K562 (cell line): Measurements from ENCODE around the gene LAPTM5. TPM values are rescaled to one million over a fixed set of nuclear protein-coding genes. Genes with fewer than 3 reads are reported as not detected.

Experiments used
- ATAC-seq: fragments of 200-7000 bp; cut with Tn5 transposase; 3 replicates; pipeline ENCODE4 v1.9.1; 2020; ENCODE audit warnings: moderate library complexity
- Bru-seq: library from RNA; stranded (reverse); fragments of 400-500 nt; gene quantifications from one replicate; lab custom pipeline; 2021; lab: Mats Ljungman, UMichigan
- BruChase-seq, 2 experiments: library from RNA; stranded (reverse); fragments of 400-500 nt; gene quantifications; one replicate each; lab custom pipeline; 2021; lab: Mats Ljungman, UMichigan
- BruUV-seq: library from RNA; stranded (reverse); fragments of 400-500 nt; replicated peaks from 2 replicates; lab custom pipeline; 2021; lab: Mats Ljungman, UMichigan
- CTCF ChIA-PET: fragments of 300-600 bp; formaldehyde crosslinking; extraction: SDS; loops from one replicate; lab custom pipeline; 2021; ENCODE audit warnings: low intra/inter-chr PET ratio; lab: Yijun Ruan, JAX
- POLR2A ChIA-PET: fragments of 300-600, 350-650 bp; sonication (Branson Sonifier 250); formaldehyde crosslinking; extraction: SDS; loops from one replicate; lab custom pipeline; 2021; ENCODE audit warnings: antibody characterized with exemption, inconsistent platforms; lab: Yijun Ruan, JAX
- DNase-seq, 4 experiments: peaks; one replicate each; pipeline versions ENCODE4 v3.0.0 to v3.0.0-alpha.2; 2011 to 2018; ENCODE audit warnings: low spot score in 3 of 4, mixed read lengths in 3 of 4; ENCODE audit errors: extremely low read depth in 1 of 4
- FAIRE-seq: peaks from 2 replicates; lab custom pipeline; 2011; peaks lifted over from hg19 to GRCh38; lab: Jason Lieb, UNC
- H2AFZ ChIP-seq: 2 replicates; pipeline ENCODE4 v1.6.0; 2011; ENCODE audit warnings: low read depth, low read length, control low read depth, inconsistent platforms
- H3K27ac ChIP-seq: fragments of 200-600 bp; 3 replicates; pipeline ENCODE4 v1.8.0; 2011; ENCODE audit warnings: low read depth, mild to moderate bottlenecking, control low read depth, inconsistent platforms, low read length, moderate library complexity, mixed read lengths; ENCODE audit errors: extremely low read depth
- H3K27me3 ChIP-seq, 2 experiments: fragments of 300-600 bp in 1 of 2; 2 replicates in 1 of 2; 3 replicates in 1 of 2; pipeline versions ENCODE4 v1.6.0 to v1.8.0; 2011; ENCODE audit warnings: inconsistent platforms in 2 of 2, low read length in 2 of 2, mild to moderate bottlenecking in 1 of 2, mixed read lengths in 1 of 2, moderate library complexity in 1 of 2; ENCODE audit not compliant: control insufficient read depth in 2 of 2, insufficient read depth in 2 of 2
- H3K36me3 ChIP-seq: fragments of 300-600 bp; 3 replicates; pipeline ENCODE4 v1.8.0; 2011; ENCODE audit warnings: mild to moderate bottlenecking, low read length, inconsistent platforms; ENCODE audit not compliant: control insufficient read depth, insufficient read depth
- H3K4me1 ChIP-seq, 2 experiments: fragments of 200-600 bp in 1 of 2; replicated peaks in 1 of 2; 2 replicates in 1 of 2; 3 replicates in 1 of 2; pipeline versions ENCODE4 v1.5.1 to v1.8.0; 2011; ENCODE audit warnings: inconsistent platforms in 2 of 2, low read length in 2 of 2, mild to moderate bottlenecking in 1 of 2, mixed read lengths in 1 of 2, moderate library complexity in 1 of 2; ENCODE audit not compliant: control insufficient read depth in 2 of 2, insufficient read depth in 2 of 2
- H3K4me2 ChIP-seq: 2 replicates; pipeline ENCODE4 v1.6.1; 2011; ENCODE audit warnings: low read length, control low read depth, inconsistent platforms, mixed read lengths; ENCODE audit not compliant: insufficient read depth
- H3K4me3 ChIP-seq: fragments of 200-600 bp; sonication (generic), shearing (Covaris generic); 2 replicates; pipeline ENCODE4 v1.5.1; 2016; ENCODE audit warnings: control low read depth, inconsistent platforms
- H3K79me2 ChIP-seq: fragments of 200-600 bp; 3 replicates; pipeline ENCODE4 v1.8.0; 2011; ENCODE audit warnings: low read length, inconsistent platforms; ENCODE audit not compliant: control insufficient read depth, insufficient read depth
- H3K9ac ChIP-seq, 2 experiments: 2 replicates each; pipeline versions ENCODE4 v1.6.0 to v1.6.1; 2011; ENCODE audit warnings: low read depth in 2 of 2, low read length in 2 of 2, control low read depth in 1 of 2, inconsistent platforms in 1 of 2, mild to moderate bottlenecking in 1 of 2, mixed read lengths in 1 of 2; ENCODE audit not compliant: insufficient read depth in 1 of 2
- H3K9me1 ChIP-seq: one replicate; pipeline ENCODE4 v1.6.0; 2011; ENCODE audit warnings: inconsistent platforms, mild to moderate bottlenecking, low read length, moderate library complexity; ENCODE audit not compliant: control insufficient read depth, insufficient read depth
- H3K9me3 ChIP-seq: replicated peaks from 2 replicates; pipeline ENCODE4 v1.5.1; 2011; ENCODE audit warnings: low read depth, low read length, inconsistent platforms; ENCODE audit not compliant: control insufficient read depth, insufficient read depth
- H4K20me1 ChIP-seq: replicated peaks from 2 replicates; pipeline ENCODE4 v1.6.1; 2011; ENCODE audit warnings: low read length, inconsistent platforms, mixed read lengths; ENCODE audit not compliant: control insufficient read depth, insufficient read depth
- IFI16 ChIP-seq: fragments of 250-450 bp; sonication (Bioruptor Pico); IDR thresholded peaks from 2 replicates; pipeline ENCODE4 v2.1.2; 2022; ENCODE audit warnings: mild to moderate bottlenecking, inconsistent platforms
- RBBP5 ChIP-seq: fragments of 200-600 bp; sonication (generic); IDR thresholded peaks from 2 replicates; pipeline ENCODE4 v1.6.1; 2012; ENCODE audit warnings: borderline replicate concordance, mild to moderate bottlenecking, low read length, control low read depth, inconsistent platforms; ENCODE audit not compliant: insufficient read depth, poor library complexity, severe bottlenecking
- RREB1 ChIP-seq: fragments of 250-450 bp; sonication (Bioruptor Pico); IDR thresholded peaks from 2 replicates; pipeline ENCODE4 v1.4.0; 2020
- WGBS: fragments of 100-300 bp; shearing (Covaris generic); methylation state at CpG from one replicate; pipeline ENCODE4 v1.1.6; 2016; ENCODE audit warnings: low coverage, mixed read lengths; ENCODE audit not compliant: insufficient coverage; ENCODE audit errors: missing lambda C conversion rate; 5-methylcytosine and 5-hydroxymethylcytosine counted together
- in situ Hi-C: fragments of 300-500 bp; cut with MboI; formaldehyde crosslinking; loops from 4 replicates; pipeline ENCODE4 v1.15.0; 2018; ENCODE audit warnings: inconsistent platforms, mixed read lengths
- intact Hi-C: fragments of 100-400 bp; cut with micrococcal nuclease; formaldehyde crosslinking; loops from 2 replicates; pipeline ENCODE4 v1.14.2; 2022
- long read RNA-seq, 3 experiments: library from polyadenylated mRNA in 2 of 3; library from RNA in 1 of 3; unstranded in 2 of 3; stranded (forward) in 1 of 3; transcript quantifications; one replicate each; pipeline ENCODE4 v2.0.0, GENCODE V29; 2019 to 2022
- polyA minus RNA-seq, 3 experiments: library from RNA; depleted of rRNA, polyadenylated mRNA; stranded (reverse); fragments of >200 nt; gene quantifications; 2 replicates each; pipeline ENCODE4 v1.2.3, GENCODE V29; 2011
- polyA plus RNA-seq, 8 experiments: library from polyadenylated mRNA; depleted of rRNA in 4 of 8; stranded (reverse) in 5 of 8; unstranded in 3 of 8; fragments of >200 nt; fragmentation: Nextera tagmentation in 2 of 8; fragmentation: Illumina TruSeq in 1 of 8; extraction: Ambion mirVana in 2 of 8; extraction: Trizol in 1 of 8; gene quantifications; 2 replicates each; pipeline versions ENCODE4 v1.2.1 to v1.2.3, GENCODE V29; 2011 to 2014; ENCODE audit warnings: inconsistent platforms in 1 of 8, missing spikeins in 1 of 8
- total RNA-seq, 7 experiments: library from RNA; depleted of rRNA in 6 of 7; stranded (reverse); fragments of >200 nt in 6 of 7; fragmentation: Illumina TruSeq in 2 of 7; extraction: Trizol in 2 of 7; gene quantifications; 2 replicates each; pipeline versions ENCODE4 v1.2.1 to v1.2.3, GENCODE V29; 2011 to 2021; ENCODE audit warnings: low replicate concordance in 1 of 7
- TF ChIP-seq, protein P1 (sequence below), 2 experiments: fragments of 150-350 bp in 1 of 2; IDR thresholded peaks; 2 replicates each; pipeline ENCODE4 v1.6.1; 2012 to 2016; ENCODE audit warnings: low read depth in 2 of 2, low read length in 2 of 2, mild to moderate bottlenecking in 1 of 2, moderate library complexity in 1 of 2

Gene LAPTM5
- total RNA-seq (2011; cell fraction: chromatin; rRNA removed; ENCODE audit: low replicate concordance), result 11.2 and 16.2 TPM in 2 replicates
- total RNA-seq (2011; cell fraction: nucleolus; rRNA removed), result 19.8 and 22.9 TPM in 2 replicates
- 20.3 and 27.1 TPM in 2 replicates for total RNA-seq (2011; cell fraction: nucleoplasm; rRNA removed)
- total RNA-seq (2014; rRNA removed) (10.7 and 12.3 TPM in 2 replicates), total RNA-seq (2014; rRNA removed; fragmentation: Illumina TruSeq; extraction: Trizol) (11.7 and 13.2 TPM in 2 replicates), total RNA-seq (2015; rRNA removed; fragmentation: Illumina TruSeq; extraction: Trizol) (44.3 and 44.7 TPM in 2 replicates), total RNA-seq (2021) (30.3 and 33.8 TPM in 2 replicates), polyA plus RNA-seq (2011; rRNA removed) (42.5 and 418 TPM in 2 replicates), polyA plus RNA-seq (2014; fragmentation: Illumina TruSeq; extraction: Trizol) (44.5 and 47.3 TPM in 2 replicates), polyA plus RNA-seq (2014; fragmentation: Nextera tagmentation; extraction: Ambion mirVana) (1 to 10 TPM; 2.4 to 4.8 TPM), polyA plus RNA-seq (2014; rRNA removed) (20.3 and 22.2 TPM in 2 replicates), polyA minus RNA-seq (2011; rRNA and poly(A)+ RNA removed) (72.1 and 524 TPM in 2 replicates), Bru-seq, nascent RNA (percentile 54 among the genes with signal in this experiment), BruChase-seq, experiment 1, labeled RNA remaining after a 2-hour chase (percentile 52 among the genes with signal in this experiment), BruChase-seq, experiment 2, labeled RNA remaining after a 6-hour chase (percentile 54 among the genes with signal in this experiment)
- polyA plus RNA-seq (2011; cell fraction: cytosol; rRNA removed), result 103 and 599 TPM in 2 replicates
- 41.2 and 275 TPM in 2 replicates for polyA plus RNA-seq (2011; cell fraction: nucleus; rRNA removed)
- 63.5 and 133 TPM in 2 replicates for polyA plus RNA-seq (2012)
- 41.0 and 310 TPM in 2 replicates for polyA minus RNA-seq (2011; cell fraction: cytosol; rRNA and poly(A)+ RNA removed)
- 7.7 and 80.9 TPM in 2 replicates for polyA minus RNA-seq (2011; cell fraction: nucleus; rRNA and poly(A)+ RNA removed)
- long read RNA-seq, experiment 1, transcript LAPTM5-201 (8 exons, 2,223 nt), result major isoform, 13 of 22 reads
- long read RNA-seq, experiment 1, partial matches to known transcripts, result 2 of 22 reads
- long read RNA-seq, experiment 1, other reads (novel, unspliced or antisense), result 7 of 22 reads
- long read RNA-seq, experiment 2, transcript LAPTM5-201 (8 exons, 2,223 nt), result major isoform, 21 of 62 reads
- long read RNA-seq, experiment 2, partial matches to known transcripts, result 2 of 62 reads
- long read RNA-seq, experiment 2, other reads (novel, unspliced or antisense), result 38 of 62 reads
- long read RNA-seq, experiment 3, transcript LAPTM5-201 (8 exons, 2,223 nt), result major isoform, 9 of 11 reads
- long read RNA-seq, experiment 3, partial matches to known transcripts, result 2 of 11 reads
- long read RNA-seq, experiment 3, other reads (novel, unspliced or antisense), result 0 of 11 reads

- Histone ChIP-seq H3K27ac (peak within 1 kb of the TSS; percentile 81), H3K4me1 (peaks cover 64 to 73% of the 10 kb centered on the region in 2 experiments), H3K9me3 (no peaks in the 10 kb centered on the region), H4K20me1 (no peaks in the 10 kb centered on the region), H3K4me2 (peak within 1 kb of the TSS; percentile 53), H3K9me1 (no peaks in the 10 kb centered on the region), H3K4me3 (0 out of 2 replicates have a peak within 1 kb of the TSS, but pooled peaks have one; percentile 0), H2AFZ (peak within 1 kb of the TSS; percentile 92), H3K36me3 (no peaks in the 10 kb centered on the region), H3K9ac (peak within 1 kb of the TSS; percentile 60 to 85), H3K79me2 (peaks cover 21% of the 10 kb centered on the region; the same call in 2 of the 3 replicates), H3K27me3 (no peaks in the 10 kb centered on the region)
- no peak for DNase-seq
- POLR2A ChIA-PET, result interaction anchor here (0.6 to 4.3 kb wide), 8 partner anchors 8 to 1028 kb away, joined by 3 to 22 read pairs (median 6); no protein-coding TSS in a partner anchor
- no peak for ATAC-seq
- intact Hi-C loops, result no loop called here
- FAIRE-seq, result no peak
- WGBS, result 89% methylated on average over 16 of the region's 21 CpGs
- in situ Hi-C loops, result no loop called here
- CTCF ChIA-PET, result no interaction called here
- TSS peak; percentile 55 for BruUV-seq
- TF ChIP-seq RBBP5 (no peak), RREB1 (CRISPR knock-in tag) (0 out of 2 replicates have a peak, but pooled peaks have one; percentile 10), IFI16 (no peak)
- TF ChIP-seq, protein P1, sequence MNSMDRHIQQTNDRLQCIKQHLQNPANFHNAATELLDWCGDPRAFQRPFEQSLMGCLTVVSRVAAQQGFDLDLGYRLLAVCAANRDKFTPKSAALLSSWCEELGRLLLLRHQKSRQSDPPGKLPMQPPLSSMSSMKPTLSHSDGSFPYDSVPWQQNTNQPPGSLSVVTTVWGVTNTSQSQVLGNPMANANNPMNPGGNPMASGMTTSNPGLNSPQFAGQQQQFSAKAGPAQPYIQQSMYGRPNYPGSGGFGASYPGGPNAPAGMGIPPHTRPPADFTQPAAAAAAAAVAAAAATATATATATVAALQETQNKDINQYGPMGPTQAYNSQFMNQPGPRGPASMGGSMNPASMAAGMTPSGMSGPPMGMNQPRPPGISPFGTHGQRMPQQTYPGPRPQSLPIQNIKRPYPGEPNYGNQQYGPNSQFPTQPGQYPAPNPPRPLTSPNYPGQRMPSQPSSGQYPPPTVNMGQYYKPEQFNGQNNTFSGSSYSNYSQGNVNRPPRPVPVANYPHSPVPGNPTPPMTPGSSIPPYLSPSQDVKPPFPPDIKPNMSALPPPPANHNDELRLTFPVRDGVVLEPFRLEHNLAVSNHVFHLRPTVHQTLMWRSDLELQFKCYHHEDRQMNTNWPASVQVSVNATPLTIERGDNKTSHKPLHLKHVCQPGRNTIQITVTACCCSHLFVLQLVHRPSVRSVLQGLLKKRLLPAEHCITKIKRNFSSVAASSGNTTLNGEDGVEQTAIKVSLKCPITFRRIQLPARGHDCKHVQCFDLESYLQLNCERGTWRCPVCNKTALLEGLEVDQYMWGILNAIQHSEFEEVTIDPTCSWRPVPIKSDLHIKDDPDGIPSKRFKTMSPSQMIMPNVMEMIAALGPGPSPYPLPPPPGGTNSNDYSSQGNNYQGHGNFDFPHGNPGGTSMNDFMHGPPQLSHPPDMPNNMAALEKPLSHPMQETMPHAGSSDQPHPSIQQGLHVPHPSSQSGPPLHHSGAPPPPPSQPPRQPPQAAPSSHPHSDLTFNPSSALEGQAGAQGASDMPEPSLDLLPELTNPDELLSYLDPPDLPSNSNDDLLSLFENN (IDR thresholded peaks at IDR 0.05; ENCODE audit: low read depth in 2 of 2, low read length in 2 of 2), result no peak
Measured at GRCh38 chr1:30757352-30758120, at the start of gene LAPTM5. Gene LAPTM5 (minus strand): TSS chr1:30757774. CDS start chr1:30757745, 29 bp downstream.
